GM12878 (cell line): Measurements from ENCODE around the gene HDAC7. TPM values are rescaled to one million over a fixed set of nuclear protein-coding genes. Genes with fewer than 3 reads are reported as not detected.

Experiments
- ATAC-seq: fragments of 200-7000 bp; cut with Tn5 transposase; 3 replicates; pipeline ENCODE4 v1.9.1; 2020; ENCODE audit warnings: mild to moderate bottlenecking, moderate library complexity
- BruUV-seq: library from RNA; stranded (reverse); fragments of 400-500 nt; replicated peaks from 2 replicates; lab custom pipeline; 2021; lab: Mats Ljungman, UMichigan
- CTCF ChIA-PET: fragments of 300-600 bp; sonication (Branson Sonifier 250); formaldehyde crosslinking; extraction: SDS; loops from one replicate; lab custom pipeline; 2021; ENCODE audit warnings: inconsistent platforms; lab: Yijun Ruan, JAX
- POLR2A ChIA-PET: fragments of 350-600 bp; formaldehyde crosslinking; extraction: SDS; loops from one replicate; lab custom pipeline; 2021; ENCODE audit warnings: inconsistent platforms; lab: Charles Lee
- RAD21 ChIA-PET: fragments of 300-600 bp; sonication (Branson Sonifier 250); formaldehyde crosslinking; loops from one replicate; lab custom pipeline; 2023; ENCODE audit warnings: antibody characterized with exemption; ENCODE audit not compliant: unreplicated experiment; lab: Charles Lee
- SMC1A ChIA-PET: fragments of 300-600 bp; sonication (Branson Sonifier 250); formaldehyde crosslinking; loops from one replicate; lab custom pipeline; 2023; ENCODE audit not compliant: unreplicated experiment, uncharacterized antibody; lab: Charles Lee
- DNase-seq: peaks from one replicate; pipeline ENCODE4 v3.0.0-alpha.2; 2011; ENCODE audit warnings: low read depth, low spot score
- FAIRE-seq: peaks from 3 replicates; lab custom pipeline; 2011; peaks lifted over from hg19 to GRCh38; lab: Jason Lieb, UNC
- H2AFZ ChIP-seq: 2 replicates; pipeline ENCODE4 v1.6.0; 2011; ENCODE audit warnings: low read depth, low read length, control low read depth; ENCODE audit not compliant: control insufficient read depth
- H3K27ac ChIP-seq: 2 replicates; pipeline ENCODE4 v1.5.1; 2011; ENCODE audit warnings: control low read depth; ENCODE audit not compliant: control insufficient read depth, insufficient read depth
- H3K27me3 ChIP-seq, 2 experiments: replicated peaks in 1 of 2; 2 replicates each; pipeline versions ENCODE4 v1.6.0 to v1.6.1; 2011; ENCODE audit warnings: low read length in 1 of 2; ENCODE audit not compliant: control insufficient read depth in 2 of 2, insufficient read depth in 2 of 2
- H3K36me3 ChIP-seq, 2 experiments: 2 replicates each; pipeline ENCODE4 v1.5.1; 2011; ENCODE audit warnings: low read length in 1 of 2; ENCODE audit not compliant: control insufficient read depth in 2 of 2, insufficient read depth in 2 of 2
- H3K4me1 ChIP-seq: 2 replicates; pipeline ENCODE4 v1.6.1; 2011; ENCODE audit warnings: mild to moderate bottlenecking, low read length, moderate library complexity, mixed read lengths; ENCODE audit not compliant: control insufficient read depth, insufficient read depth
- H3K4me2 ChIP-seq: 2 replicates; pipeline ENCODE4 v1.6.0; 2011; ENCODE audit warnings: control low read depth; ENCODE audit not compliant: control insufficient read depth, insufficient read depth
- H3K4me3 ChIP-seq: fragments of 200-600 bp; sonication (generic); 2 replicates; pipeline ENCODE4 v1.5.1; 2016
- H3K79me2 ChIP-seq: 2 replicates; pipeline ENCODE4 v1.6.0; 2011; ENCODE audit warnings: low read length; ENCODE audit not compliant: control insufficient read depth, insufficient read depth
- H3K9ac ChIP-seq: 2 replicates; pipeline ENCODE4 v1.8.0; 2011; ENCODE audit warnings: low read length, control low read depth, mixed read lengths; ENCODE audit not compliant: control insufficient read depth, insufficient read depth
- H3K9me3 ChIP-seq: replicated peaks from 3 replicates; pipeline ENCODE4 v1.5.1; 2011; ENCODE audit warnings: mild to moderate bottlenecking, low read length; ENCODE audit not compliant: control insufficient read depth, insufficient read depth
- H4K20me1 ChIP-seq: 2 replicates; pipeline ENCODE4 v1.6.0; 2011; ENCODE audit not compliant: control insufficient read depth, insufficient read depth
- ATF3 ChIP-seq: IDR thresholded peaks from 2 replicates; pipeline ENCODE4 v1.6.1; 2011; ENCODE audit warnings: low read depth, mild to moderate bottlenecking, low read length, moderate library complexity, borderline replicate concordance; ENCODE audit errors: extremely low read depth
- CHD1 ChIP-seq: IDR thresholded peaks from 2 replicates; pipeline ENCODE4 v1.6.1; 2012; ENCODE audit warnings: low read depth, low read length, improper control_type of control experiment
- E4F1 ChIP-seq: fragments of 450-650 bp; IDR thresholded peaks from 2 replicates; pipeline ENCODE4 v1.6.1; 2018; ENCODE audit warnings: borderline replicate concordance, mild to moderate bottlenecking; ENCODE audit not compliant: partially characterized antibody
- EGR1 ChIP-seq, 2 experiments: IDR thresholded peaks; 1 replicate in 1 of 2; 2 replicates in 1 of 2; pipeline ENCODE4 v1.6.1; 2011 to 2012; ENCODE audit warnings: low read depth in 2 of 2, low read length in 2 of 2, borderline replicate concordance in 1 of 2, mild to moderate bottlenecking in 1 of 2, moderate library complexity in 1 of 2
- EZH2 ChIP-seq: IDR thresholded peaks from 2 replicates; pipeline ENCODE4 v1.6.1; 2012; ENCODE audit warnings: low read depth, mild to moderate bottlenecking, control low read depth, inconsistent platforms, low read length, borderline replicate concordance; ENCODE audit not compliant: control insufficient read depth
- IKZF1 ChIP-seq: fragments of 450-650 bp; conservative IDR thresholded peaks from 2 replicates; pipeline ENCODE4 v1.6.1; 2017; ENCODE audit warnings: antibody characterized with exemption, mild to moderate bottlenecking
- JUND ChIP-seq: IDR thresholded peaks from 2 replicates; pipeline ENCODE4 v1.6.1; 2012; ENCODE audit warnings: low read depth, mild to moderate bottlenecking, low read length, improper control_type of control experiment, moderate library complexity
- RBBP5 ChIP-seq: fragments of 200-600 bp; sonication (generic); conservative IDR thresholded peaks from 2 replicates; pipeline ENCODE4 v1.6.1; 2016
- RUNX3 ChIP-seq: IDR thresholded peaks from 2 replicates; pipeline ENCODE4 v1.6.1; 2012; ENCODE audit warnings: low read length, inconsistent platforms
- SMAD1 ChIP-seq: fragments of 450-650 bp; IDR thresholded peaks from 2 replicates; pipeline ENCODE4 v1.6.1; 2018; ENCODE audit warnings: mild to moderate bottlenecking, low read depth; ENCODE audit not compliant: partially characterized antibody
- SP1 ChIP-seq: IDR thresholded peaks from one replicate; pipeline ENCODE4 v1.6.1; 2011; ENCODE audit warnings: low read depth, low read length
- YBX1 ChIP-seq: fragments of 450-650 bp; IDR thresholded peaks from 2 replicates; pipeline ENCODE4 v1.6.1; 2016; ENCODE audit warnings: antibody characterized with exemption
- ZBTB33 ChIP-seq: fragments of 450-650 bp; IDR thresholded peaks from 2 replicates; pipeline ENCODE4 v1.6.1; 2017; ENCODE audit warnings: mild to moderate bottlenecking
- ZNF592 ChIP-seq: fragments of 450-650 bp; IDR thresholded peaks from 2 replicates; pipeline ENCODE4 v1.6.1; 2017; ENCODE audit warnings: mild to moderate bottlenecking, moderate library complexity
- WGBS: methylation state at CpG from one replicate; pipeline ENCODE4 v1.1.6; 2016; ENCODE audit warnings: low lambda C conversion rate; ENCODE audit not compliant: insufficient replicate concordance, insufficient coverage; ENCODE audit errors: missing lambda C conversion rate; 5-methylcytosine and 5-hydroxymethylcytosine counted together
- in situ Hi-C: fragments of 300-500 bp; cut with MboI; formaldehyde crosslinking; loops from 9 replicates; pipeline ENCODE4 v1.14.3; 2018; ENCODE audit warnings: mixed read lengths
- intact Hi-C: fragments of 100-400 bp; cut with micrococcal nuclease; formaldehyde crosslinking; loops from one replicate; pipeline ENCODE4 v1.14.2; 2022; ENCODE audit not compliant: unreplicated experiment
- polyA plus RNA-seq, 11 experiments: library from polyadenylated mRNA; depleted of rRNA in 4 of 11; unstranded in 6 of 11; stranded (reverse) in 5 of 11; fragments of >200 nt; fragmentation: Nextera tagmentation in 4 of 11; fragmentation: Illumina TruSeq in 1 of 11; extraction: Ambion mirVana in 4 of 11; extraction: Trizol in 1 of 11; gene quantifications; 1 replicate in 1 of 11; 2 replicates in 10 of 11; pipeline versions ENCODE4 v1.2.1 to v1.2.3, GENCODE V29; 2011 to 2016; ENCODE audit warnings: inconsistent platforms in 2 of 11, missing spikeins in 2 of 11, low read depth in 1 of 11
- total RNA-seq, 4 experiments: library from RNA; depleted of rRNA in 3 of 4; stranded (reverse); fragments of >200 nt in 3 of 4; fragmentation: Illumina TruSeq in 1 of 4; extraction: Trizol in 1 of 4; gene quantifications; 2 replicates each; pipeline versions ENCODE4 v1.2.1 to v1.2.3, GENCODE V29; 2013 to 2021

The HDAC7 gene
- total and polyA plus RNA-seq, 10 of the 15 experiments (the other 5 are each of a cell fraction or from before 2014, with no cell fraction given): 0.47 to 18.3 (median 5.4) TPM

GRCh38 chr12:47770086-47770726 is 49.5 kb downstream of the HDAC7 start:
- H3K4me2 ChIP-seq: no peak overlapping the region
- no peak overlapping the region for H3K4me3 ChIP-seq
- in situ Hi-C loops: no loop called here
- ChIA-PET CTCF (interaction anchor here (0.9 to 19.3 kb wide), 10 partner anchors 9 to 179 kb away, joined by 3 to 814 read pairs (median 26); partner anchors contain the start of genes ENDOU and RAPGEF3), SMC1A (interaction anchor here (1.1 to 7.2 kb wide), 8 partner anchors 14 to 67 kb away, joined by 3 to 267 read pairs (median 7); partner anchors contain the start of gene RAPGEF3), POLR2A (interaction anchor here (5.7 kb wide), 1 partner anchor 28 kb away, joined by 40 read pairs; no protein-coding TSS in a partner anchor), RAD21 (interaction anchor here (1.0 to 8.9 kb wide), 6 partner anchors 9 to 67 kb away, joined by 3 to 327 read pairs (median 37); partner anchors contain the start of gene RAPGEF3)
- peaks cover 12% of the 10 kb centered on the region; the same call in 1 of the 2 replicates for H3K4me1 ChIP-seq
- FAIRE-seq (no peak), ATAC-seq (no peak), DNase-seq (no peak)
- TF ChIP-seq YBX1 (no peak), RBBP5 (no peak), CHD1 (no peak), IKZF1 (no peak), SP1 (no peak), EZH2 (no peak), E4F1 (no peak), ATF3 (no peak), EGR1 (IDR thresholded peaks at IDR 0.05; ENCODE audit: borderline replicate concordance in 1 of 2, low read depth in 2 of 2, low read length in 2 of 2) (no peak), ZNF592 (no peak), JUND (no peak), RUNX3 (no peak), ZBTB33 (no peak), SMAD1 (no peak)
- H3K27me3 ChIP-seq: no peaks in the 10 kb centered on the region
- no TSS peak for BruUV-seq
- H3K79me2 ChIP-seq: no peaks in the 10 kb centered on the region
- no peaks in the 10 kb centered on the region for H3K36me3 ChIP-seq
- intact Hi-C loops: loop anchor here (10.0 kb wide), 1 partner anchor 735 kb away; no protein-coding TSS in a partner anchor
- H3K27ac ChIP-seq: no peak overlapping the region
- H3K9ac ChIP-seq: no peak overlapping the region
- no peaks in the 10 kb centered on the region for H4K20me1 ChIP-seq
- 88% methylated on average over 3 of the region's 3 CpGs for WGBS
- no peak overlapping the region for H2AFZ ChIP-seq
- H3K9me3 ChIP-seq: no peaks in the 10 kb centered on the region
